ENCODE measurements around the gene SLX4IP. TPM values are rescaled to one million over a fixed set of nuclear protein-coding genes. Genes with fewer than 3 reads are reported as not detected.

Gene SLX4IP
- total and polyA plus RNA-seq, 2 of the 13 experiments (the other 11 are each of a cell fraction or from before 2014, with no cell fraction given): 3.6 to 7.3 TPM

- TF ChIP-seq FOXA1 (IDR thresholded peaks at IDR 0.05): 0 out of 2 replicates have a peak, but pooled peaks have one; percentile 19
- no peak for TF ChIP-seq FOXA1 (CRISPR knock-in tag; IDR thresholded peaks at IDR 0.05)
- TF ChIP-seq ZBTB40 (IDR thresholded peaks at IDR 0.05): peak; percentile 5; the same call in 1 of the 2 replicates
- no peak for TF ChIP-seq ZBTB40 (CRISPR knock-in tag; IDR thresholded peaks at IDR 0.05)
- TF ChIP-seq PCBP2 (optimal IDR thresholded peaks at IDR 0.05; ENCODE audit: low read depth, low read length, poor library complexity, severe bottlenecking): peak; percentile 78
- no peak for TF ChIP-seq ZNF607 (CRISPR knock-in tag; IDR thresholded peaks at IDR 0.05; ENCODE audit: borderline replicate concordance)
- peak; percentile 26 for TF ChIP-seq HNRNPK (IDR thresholded peaks at IDR 0.05; ENCODE audit: low read depth, low read length, poor library complexity, severe bottlenecking)
- no peak for TF ChIP-seq FOXA3 (CRISPR knock-in tag; IDR thresholded peaks at IDR 0.05)
- TF ChIP-seq PHF5A (CRISPR knock-in tag; IDR thresholded peaks at IDR 0.05; ENCODE audit: low read depth, unreplicated experiment): peak; percentile 0
- TF ChIP-seq ZNF280D (CRISPR knock-in tag; IDR thresholded peaks at IDR 0.05): peak; percentile 40; the same call in 1 of the 2 replicates
Observed at GRCh38 chr20:10539818-10540553, 104.9 kb downstream of the SLX4IP start (continued).
